Right kidney (tissue), 1 donor: ENCODE measurements around the gene ZNF296.

Source experiments
- DNase-seq: peaks from one replicate; pipeline ENCODE4 v3.0.0-alpha.2; 2016

The ZNF296 gene

GRCh38 chr19:45103508-45104319 is 27.4 kb upstream of the ZNF296 start:
- DNase-seq, result peak; percentile 60

GRCh38 chr19:45103156-45103507 is 26.9 kb upstream of the ZNF296 start:
- DNase-seq, result no peak

- no peak for DNase-seq
These were observed 26.2 kb upstream of the ZNF296 start for GRCh38 chr19:45102481-45102880.

- DNase-seq, result no peak
These were observed 25.5 kb upstream of the ZNF296 start for GRCh38 chr19:45101806-45102205.

- DNase-seq, result no peak
These were observed 24.6 kb upstream of the ZNF296 start for GRCh38 chr19:45100846-45101252.

GRCh38 chr19:45100201-45100600 is 23.9 kb upstream of the ZNF296 start:
- no peak for DNase-seq

- DNase-seq, result no peak
These were observed 23.4 kb upstream of the ZNF296 start for GRCh38 chr19:45099467-45100191.

GRCh38 chr19:45098521-45099466 is 22.5 kb upstream of the ZNF296 start:
- no peak for DNase-seq

- DNase-seq, result no peak
These were observed 21.7 kb upstream of the ZNF296 start for GRCh38 chr19:45097776-45098520.

- DNase-seq, result no peak
These were observed 21.1 kb upstream of the ZNF296 start for GRCh38 chr19:45097450-45097775.

- DNase-seq, result no peak
These were observed 20.4 kb upstream of the ZNF296 start for GRCh38 chr19:45096700-45097099.

GRCh38 chr19:45095496-45096413 is 19.5 kb upstream of the ZNF296 start:
- no peak for DNase-seq

GRCh38 chr19:45094707-45095106 is 18.4 kb upstream of the ZNF296 start:
- no peak for DNase-seq

GRCh38 chr19:45094137-45094536 is 17.9 kb upstream of the ZNF296 start:
- DNase-seq, result no peak

GRCh38 chr19:45092747-45093678 is 16.7 kb upstream of the ZNF296 start, which contains the start of gene PPP1R37:
TSS of gene PPP1R37 (plus strand) at chr19:45093179. CDS start at chr19:45093326, 147 bp downstream.
- peak; percentile 99 for DNase-seq

GRCh38 chr19:45091031-45091923 is 15.0 kb upstream of the ZNF296 start:
- peak; percentile 95 for DNase-seq

GRCh38 chr19:45090606-45091005 is 14.3 kb upstream of the ZNF296 start:
- DNase-seq, result no peak

- no peak for DNase-seq
These were observed 13.8 kb upstream of the ZNF296 start for GRCh38 chr19:45090034-45090433.

GRCh38 chr19:45087531-45087930 is 11.3 kb upstream of the ZNF296 start:
- no peak for DNase-seq
